GM21737 (cell line): ENCODE measurements around the gene CDK6.

ENCODE experiments used
- ATAC-seq: cut with Tn5 transposase; IDR thresholded peaks from one replicate; pipeline ENCODE4 v1.9.1; 2021; ENCODE audit warnings: mild to moderate bottlenecking, moderate library complexity; ENCODE audit not compliant: unreplicated experiment

The CDK6 gene

DNA sequence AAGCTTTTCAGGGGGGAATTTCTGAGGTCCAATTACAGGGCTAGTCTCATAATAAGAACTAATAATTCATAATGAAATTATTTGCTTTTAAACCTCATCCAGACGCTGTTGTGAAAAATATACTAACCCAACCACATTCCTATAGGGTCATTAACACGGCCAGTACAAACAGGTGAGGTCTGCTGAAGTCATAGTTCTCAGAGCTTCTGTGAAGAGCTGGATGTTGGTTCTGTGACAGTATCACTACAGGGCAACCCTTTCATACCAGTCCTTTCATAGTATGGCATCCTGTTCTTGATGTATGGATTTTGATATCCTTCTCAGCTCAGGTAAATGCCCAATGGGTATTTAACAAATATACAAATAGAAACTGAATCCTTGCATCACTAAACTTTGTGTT lies 183.8 kb downstream of the CDK6 start:
- no peak for ATAC-seq

- ATAC-seq, result no peak
These were observed 186.0 kb downstream of the CDK6 start for GRCh38 chr7:92650391-92650790.

- ATAC-seq, result peak; percentile 34
These were observed 188.3 kb downstream of the CDK6 start for GRCh38 chr7:92648067-92648466.

DNA sequence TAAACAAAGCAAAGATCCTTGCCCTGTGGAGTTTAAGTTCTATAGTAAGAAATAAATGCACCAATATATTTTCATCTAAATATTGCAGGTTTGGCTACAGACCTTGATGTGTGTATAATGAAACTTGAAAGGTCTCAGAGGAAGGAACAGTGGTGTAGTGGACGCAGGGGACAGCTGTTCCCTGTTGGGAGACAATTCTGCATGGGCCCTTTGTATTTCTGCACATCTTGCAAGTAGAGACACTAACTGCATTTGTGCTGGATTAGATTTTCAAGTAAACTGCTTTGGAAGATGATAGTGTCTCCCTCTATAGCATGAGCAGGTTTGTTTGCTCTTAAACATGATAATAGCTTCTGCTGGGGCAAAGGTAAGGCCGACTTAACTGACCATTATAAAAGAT lies 188.7 kb downstream of the CDK6 start:
- ATAC-seq, result no peak

DNA sequence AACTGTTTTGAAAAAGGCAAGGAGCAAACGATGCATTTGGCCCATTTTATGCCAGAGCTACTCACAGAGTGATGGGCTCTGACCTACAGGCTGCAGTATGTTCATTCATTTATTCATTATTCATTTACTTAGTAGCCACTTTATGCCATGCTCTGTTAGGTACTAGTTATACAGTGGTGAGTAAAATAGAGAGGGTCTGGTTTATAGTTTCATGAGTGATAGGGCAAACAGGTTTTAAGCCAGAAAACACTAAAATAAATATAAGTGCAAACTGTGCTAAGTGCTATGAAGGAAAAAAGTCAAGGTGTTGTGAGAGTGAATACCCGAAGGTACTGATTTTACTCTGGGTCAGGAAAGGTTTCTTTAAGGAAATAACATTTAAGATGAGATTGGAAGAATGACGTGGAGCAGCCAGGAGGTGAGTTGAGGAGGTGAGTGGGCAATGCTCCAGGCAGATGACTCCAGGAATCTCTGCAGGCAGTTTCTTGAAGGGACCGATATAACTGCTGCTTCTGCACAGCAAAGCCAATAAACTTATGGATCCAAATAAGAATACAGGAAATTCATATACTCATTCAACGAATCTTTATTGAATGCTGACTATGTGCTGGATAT lies 189.3 kb downstream of the CDK6 start:
- ATAC-seq, result peak; percentile 43

- no peak for ATAC-seq
These were observed 191.0 kb downstream of the CDK6 start for GRCh38 chr7:92645114-92646061.

- ATAC-seq, result no peak
These were observed 191.8 kb downstream of the CDK6 start for GRCh38 chr7:92644406-92645113.

- ATAC-seq, result no peak
These were observed 192.6 kb downstream of the CDK6 start for GRCh38 chr7:92643821-92644220.

- ATAC-seq, result peak; percentile 62
These were observed 194.4 kb downstream of the CDK6 start for GRCh38 chr7:92641921-92642511.

GRCh38 chr7:92639966-92640365 lies 196.4 kb downstream of the CDK6 start:
- no peak for ATAC-seq

GRCh38 chr7:92639213-92639896 lies 197.0 kb downstream of the CDK6 start:
- ATAC-seq, result no peak

GRCh38 chr7:92636018-92636560 lies 200.3 kb downstream of the CDK6 start:
- no peak for ATAC-seq

- ATAC-seq, result no peak
These were observed 200.8 kb downstream of the CDK6 start for GRCh38 chr7:92635538-92635937.

GRCh38 chr7:92634924-92635519 lies 201.4 kb downstream of the CDK6 start:
- peak; percentile 33 for ATAC-seq

DNA sequence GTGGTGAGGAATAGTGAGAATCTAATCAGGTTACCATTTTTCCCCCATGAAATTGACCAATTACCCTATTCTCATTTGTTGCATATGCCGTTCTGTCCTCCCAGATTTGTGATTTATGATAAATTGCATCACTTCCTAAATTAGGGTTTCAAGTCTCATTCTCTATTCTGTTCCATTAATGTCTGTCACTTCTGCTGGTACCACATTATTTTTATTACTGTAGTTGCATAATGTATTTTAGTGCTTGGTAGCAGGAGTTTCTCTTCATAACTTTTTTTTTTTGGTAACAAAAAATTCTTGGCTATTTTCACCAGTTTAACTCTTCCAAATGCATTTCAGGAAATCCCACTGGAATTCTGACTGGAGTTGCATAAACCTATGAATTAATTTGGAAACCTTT lies 202.2 kb downstream of the CDK6 start:
- ATAC-seq, result no peak

- ATAC-seq, result no peak
These were observed 203.0 kb downstream of the CDK6 start for GRCh38 chr7:92633211-92633906.

DNA sequence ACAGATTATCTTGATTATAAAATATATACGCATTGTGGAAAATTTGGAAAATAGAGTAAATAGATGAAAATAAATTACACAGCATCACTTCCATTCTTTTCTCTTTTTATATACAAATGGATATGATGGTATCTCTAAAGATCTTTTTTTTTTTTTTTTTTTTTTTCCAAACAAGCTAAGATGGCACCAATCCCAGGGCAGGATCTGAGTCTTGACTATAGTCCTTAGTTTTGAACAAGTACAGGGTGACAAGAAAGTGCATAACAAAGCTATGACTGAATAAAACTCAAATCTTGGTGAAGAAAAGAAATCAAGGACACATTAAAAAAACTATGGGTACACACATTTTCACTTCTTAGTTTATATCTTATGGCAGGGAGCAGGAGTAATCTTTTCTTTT lies 203.6 kb downstream of the CDK6 start:
- no peak for ATAC-seq

GRCh38 chr7:92631850-92632487 lies 204.4 kb downstream of the CDK6 start:
- peak; percentile 19 for ATAC-seq
